BE2C (cell line): ENCODE data around the gene JAZF1.

ENCODE experiments used
- DNase-seq: peaks from one replicate; pipeline ENCODE4 v3.0.0-alpha.2; 2020
- H3K27me3 ChIP-seq: fragments of 250-450 bp; sonication (Bioruptor Pico); 2 replicates; pipeline ENCODE4 v1.5.1; 2020; ENCODE audit warnings: mild to moderate bottlenecking
- H3K36me3 ChIP-seq: fragments of 250-450 bp; sonication (Bioruptor Pico); 2 replicates; pipeline ENCODE4 v1.5.1; 2020; ENCODE audit warnings: mild to moderate bottlenecking
- H3K4me1 ChIP-seq: fragments of 250-450 bp; sonication (Bioruptor Pico); 2 replicates; pipeline ENCODE4 v1.5.1; 2020
- H3K4me3 ChIP-seq: 2 replicates; pipeline ENCODE4 v1.5.1; 2011; ENCODE audit warnings: low read depth, low read length
- H3K9me3 ChIP-seq: fragments of 250-450 bp; sonication (Bioruptor Pico); 2 replicates; pipeline ENCODE4 v1.5.1; 2020
- CTCF ChIP-seq: IDR thresholded peaks from 2 replicates; pipeline ENCODE4 v1.5.1; 2012; ENCODE audit warnings: mild to moderate bottlenecking, low read depth, low read length

Gene JAZF1

GRCh38 chr7:27973625-27974024, 207.0 kb downstream of the JAZF1 start:
- H3K36me3 ChIP-seq = no peaks in the 10 kb centered on the region; the same call in 1 of the 2 replicates
- no peak for DNase-seq
- no peaks in the 10 kb centered on the region for H3K27me3 ChIP-seq
- H3K4me3 ChIP-seq = no peak overlapping the region
- H3K9me3 ChIP-seq = no peaks in the 10 kb centered on the region; the same call in 1 of the 2 replicates
- TF ChIP-seq CTCF = no peak
- H3K4me1 ChIP-seq = peaks cover 8% of the 10 kb centered on the region

GRCh38 chr7:27972276-27972675, 208.3 kb downstream of the JAZF1 start:
- DNase-seq = no peak
- H3K27me3 ChIP-seq = no peaks in the 10 kb centered on the region
- no peaks in the 10 kb centered on the region; the same call in 1 of the 2 replicates for H3K9me3 ChIP-seq
- no peak overlapping the region for H3K4me3 ChIP-seq
- no peaks in the 10 kb centered on the region; the same call in 1 of the 2 replicates for H3K36me3 ChIP-seq
- no peak for TF ChIP-seq CTCF
- H3K4me1 ChIP-seq = peaks cover 8% of the 10 kb centered on the region

- Histone ChIP-seq H3K36me3 (no peaks in the 10 kb centered on the region; the same call in 1 of the 2 replicates), H3K9me3 (no peaks in the 10 kb centered on the region), H3K4me1 (peaks cover 8% of the 10 kb centered on the region), H3K27me3 (no peaks in the 10 kb centered on the region), H3K4me3 (no peak overlapping the region)
- no peak for DNase-seq
- no peak for TF ChIP-seq CTCF
Observed at GRCh38 chr7:27971171-27971812, 209.3 kb downstream of the JAZF1 start.

GRCh38 chr7:27970350-27970749, 210.2 kb downstream of the JAZF1 start:
- TF ChIP-seq CTCF = no peak
- Histone ChIP-seq H3K4me3 (no peak overlapping the region), H3K4me1 (peaks cover 8% of the 10 kb centered on the region), H3K27me3 (no peaks in the 10 kb centered on the region), H3K9me3 (no peaks in the 10 kb centered on the region), H3K36me3 (no peaks in the 10 kb centered on the region; the same call in 1 of the 2 replicates)
- DNase-seq = no peak

GRCh38 chr7:27969346-27969745, 211.2 kb downstream of the JAZF1 start:
- H3K4me1 ChIP-seq = peaks cover 8% of the 10 kb centered on the region
- no peaks in the 10 kb centered on the region for H3K27me3 ChIP-seq
- H3K4me3 ChIP-seq = no peak overlapping the region
- H3K36me3 ChIP-seq = no peaks in the 10 kb centered on the region; the same call in 1 of the 2 replicates
- TF ChIP-seq CTCF = no peak
- H3K9me3 ChIP-seq = no peaks in the 10 kb centered on the region
- no peak for DNase-seq

- DNase-seq = no peak
- no peaks in the 10 kb centered on the region for H3K27me3 ChIP-seq
- no peaks in the 10 kb centered on the region; the same call in 1 of the 2 replicates for H3K36me3 ChIP-seq
- H3K4me1 ChIP-seq = peaks cover 14% of the 10 kb centered on the region
- H3K9me3 ChIP-seq = no peaks in the 10 kb centered on the region
- no peak for TF ChIP-seq CTCF
- no peak overlapping the region for H3K4me3 ChIP-seq
Observed at GRCh38 chr7:27967639-27968038, 213.0 kb downstream of the JAZF1 start.
